NCI-H1105 (cell line): ENCODE data around the gene CALR.

Experiments used
- DNase-seq: peaks from one replicate; lab custom pipeline; 2025; lab: John Stamatoyannopoulos, UW

Gene CALR

GRCh38 chr19:12979974-12980373 is 41.6 kb downstream of the CALR start:
- DNase-seq: no peak

- no peak for DNase-seq
Observed at GRCh38 chr19:12982648-12983047, 44.2 kb downstream of the CALR start.

- no peak for DNase-seq
Observed at GRCh38 chr19:12983091-12983490, 44.7 kb downstream of the CALR start.

DNA sequence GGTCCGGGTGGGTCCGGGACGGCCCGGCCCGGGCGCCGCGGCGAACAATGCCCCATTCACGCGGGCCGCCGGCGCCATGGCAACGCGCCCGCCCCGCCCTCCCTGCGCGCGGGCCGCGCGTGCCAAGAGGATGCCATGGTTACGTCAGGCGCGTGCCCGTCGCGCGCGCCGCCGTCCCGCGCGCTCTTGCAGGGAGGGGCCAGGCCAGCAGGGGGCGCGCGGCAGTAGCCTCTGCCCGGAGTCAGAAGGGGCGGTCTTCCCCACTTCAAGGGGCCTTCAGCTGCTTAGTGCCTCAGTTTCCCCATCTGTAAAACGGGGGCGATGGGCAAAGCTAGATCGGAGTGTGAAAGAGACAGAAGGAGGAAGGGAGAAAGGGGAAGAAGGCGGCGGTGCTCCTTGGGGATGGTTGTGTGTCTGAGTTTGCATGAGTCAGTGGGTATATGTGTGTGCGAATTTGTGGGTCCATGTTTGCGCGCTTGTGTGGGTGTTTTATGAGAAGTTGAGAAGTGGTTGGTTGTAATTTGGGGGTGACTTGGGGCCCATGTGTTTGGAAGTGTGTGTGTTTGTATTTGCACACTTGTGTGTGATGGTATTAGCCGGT is 45.2 kb downstream of the CALR start:
- DNase-seq: peak; percentile 66

DNA sequence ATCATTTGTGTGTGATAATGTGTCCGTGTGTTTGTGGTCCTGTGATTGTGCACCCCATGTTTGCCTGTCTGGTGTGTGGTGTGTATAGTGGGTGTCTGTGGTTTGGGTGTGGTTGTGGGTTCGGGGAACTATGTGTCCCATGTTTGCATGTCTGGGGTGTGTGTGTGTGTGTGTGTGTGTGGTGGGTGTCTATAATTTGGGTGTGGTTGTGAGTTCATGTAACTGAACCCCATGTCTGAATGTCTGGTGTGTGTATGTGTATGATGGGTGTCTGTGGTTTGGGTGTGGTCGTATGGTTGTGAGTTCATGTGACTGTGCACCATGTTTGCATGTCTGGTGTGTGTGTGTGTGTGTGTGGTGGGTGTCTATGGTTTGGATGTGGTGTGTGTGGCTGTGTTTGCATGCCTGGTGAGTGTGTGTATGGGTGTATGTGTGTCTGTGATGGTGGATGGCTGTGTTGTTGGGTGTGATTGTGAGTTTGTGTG is 45.8 kb downstream of the CALR start:
- DNase-seq: no peak

- no peak for DNase-seq
Observed at GRCh38 chr19:12984683-12985048, 46.3 kb downstream of the CALR start.

DNA sequence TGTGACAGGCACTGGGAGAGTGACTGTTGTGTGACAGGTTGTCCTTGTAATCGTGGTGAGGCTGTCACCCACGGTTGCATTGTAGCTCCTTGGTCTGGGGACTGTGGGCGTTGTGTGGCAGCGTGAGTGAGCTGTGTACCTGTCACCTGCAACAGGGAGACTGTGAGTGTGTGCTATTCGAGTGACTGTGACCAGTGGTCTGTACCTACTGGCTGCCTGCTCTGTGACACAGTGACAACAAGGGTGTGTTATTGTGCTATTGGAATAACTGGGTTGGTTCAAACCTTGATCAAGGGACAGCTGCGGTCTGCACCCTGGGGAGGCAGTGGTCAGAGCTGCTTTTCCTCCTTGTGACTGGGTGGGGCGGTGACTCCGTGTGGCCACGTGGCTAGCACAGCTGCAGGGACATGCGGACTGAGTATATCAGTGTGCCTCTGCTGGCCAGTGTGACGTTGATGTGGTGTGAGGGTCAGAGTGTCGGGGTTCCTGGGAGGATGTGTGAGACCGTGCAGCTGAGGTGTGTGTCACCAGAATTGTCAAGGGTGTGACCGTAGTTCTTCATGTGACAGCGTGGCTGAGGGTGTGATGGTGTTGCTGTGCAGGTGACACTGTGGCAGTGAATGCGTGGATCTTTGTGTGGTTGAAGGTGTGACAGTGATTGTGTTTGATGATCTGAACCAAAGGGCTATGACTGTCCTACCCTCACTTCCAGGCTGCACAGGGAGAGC is 46.8 kb downstream of the CALR start:
- no peak for DNase-seq

- DNase-seq: no peak
Observed at GRCh38 chr19:12986726-12987125, 48.3 kb downstream of the CALR start.

DNA sequence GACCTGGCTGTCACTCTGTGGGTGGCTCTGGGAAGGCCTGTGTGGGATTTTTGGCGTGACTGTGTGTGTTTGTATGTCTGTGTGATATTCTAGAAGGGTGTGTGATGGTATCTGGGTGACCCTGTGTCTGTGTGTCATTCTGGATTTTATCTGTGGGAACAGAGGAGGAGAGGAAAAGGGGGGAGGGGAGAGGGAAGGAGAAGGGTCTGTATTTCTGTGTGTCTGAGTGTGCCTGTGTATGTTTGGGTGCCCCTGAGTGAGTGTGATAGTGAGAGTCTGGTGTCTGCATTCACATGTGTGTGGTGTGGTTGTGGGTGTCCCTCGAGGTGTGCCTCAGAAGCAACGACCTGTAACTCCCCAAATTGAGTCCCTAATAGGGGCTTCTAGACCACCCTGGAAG is 48.8 kb downstream of the CALR start:
- no peak for DNase-seq

GRCh38 chr19:12987781-12988180 is 49.4 kb downstream of the CALR start:
- DNase-seq: peak; percentile 8

DNA sequence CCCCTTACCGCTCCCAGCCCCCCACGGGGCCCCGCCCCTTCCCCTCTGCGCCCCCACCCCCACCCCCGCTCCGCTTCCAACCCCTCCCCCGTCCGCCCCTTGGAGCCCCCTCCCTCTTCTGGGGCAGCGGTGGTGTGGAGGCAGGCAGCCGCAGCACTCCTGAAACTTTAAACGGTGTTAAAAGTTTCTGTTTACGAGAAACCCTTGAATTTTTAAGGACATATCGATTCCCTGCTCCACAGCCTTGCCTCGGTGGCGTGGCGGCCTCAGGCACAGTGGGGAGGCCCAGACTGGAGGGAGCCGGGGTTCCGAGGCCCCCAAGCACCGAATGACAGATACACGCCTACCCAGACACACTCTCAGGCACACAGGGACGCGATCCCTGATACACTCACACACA is 52.0 kb downstream of the CALR start:
- DNase-seq: no peak

DNA sequence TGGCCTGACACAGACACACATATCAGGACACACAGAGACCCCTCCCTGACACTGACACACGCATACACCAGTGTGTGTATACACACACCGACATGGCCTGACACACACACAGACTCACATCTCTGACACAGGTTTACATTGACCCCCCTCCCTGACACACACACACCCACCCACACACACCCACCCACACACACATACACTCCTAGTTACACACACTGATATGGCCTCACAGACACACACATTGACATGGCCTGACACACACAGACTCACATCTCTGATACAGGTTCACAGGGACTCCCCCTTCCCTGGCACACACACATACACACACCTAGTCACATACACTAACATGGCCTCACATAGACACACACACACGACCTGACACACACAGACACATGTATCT is 52.4 kb downstream of the CALR start:
- DNase-seq: no peak

DNA sequence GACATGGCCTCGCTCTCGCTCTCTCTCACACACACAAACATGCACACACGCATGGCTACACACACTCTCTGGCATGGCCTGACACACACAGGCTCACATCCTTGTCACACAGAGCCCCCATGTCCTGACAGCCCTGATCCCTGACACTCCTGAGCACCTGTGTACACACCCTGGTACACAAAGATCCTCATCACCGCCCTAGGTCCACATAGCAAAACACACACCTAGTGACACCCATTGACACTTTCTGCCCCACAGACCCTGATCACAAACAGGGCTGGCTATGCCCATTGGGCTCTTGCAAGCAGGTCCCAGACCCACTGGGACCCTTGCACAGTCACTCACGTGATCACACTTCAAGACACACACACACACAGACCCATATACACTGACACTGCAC is 52.9 kb downstream of the CALR start:
- DNase-seq: no peak

GRCh38 chr19:12992729-12993128 is 54.3 kb downstream of the CALR start:
- DNase-seq: no peak

DNA sequence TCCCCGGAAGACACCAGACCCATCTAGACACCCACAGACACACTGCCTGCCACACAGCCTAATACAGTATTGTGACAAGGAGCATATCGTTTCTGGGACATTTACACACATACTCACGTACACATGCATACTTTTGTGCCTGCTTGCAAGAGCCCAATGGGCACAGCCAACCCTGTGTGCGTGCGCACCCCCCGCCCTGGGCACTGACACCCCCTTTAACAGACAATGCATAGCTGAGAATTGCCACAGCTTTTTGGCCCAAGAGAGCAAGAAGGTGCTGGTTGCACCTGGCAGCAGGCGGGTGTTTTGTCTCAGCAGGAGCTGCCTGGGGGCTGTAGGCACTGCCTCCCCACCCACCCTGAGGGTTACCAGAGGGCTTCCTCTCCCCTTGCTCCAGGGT is 55.2 kb downstream of the CALR start:
- no peak for DNase-seq
